ENCODE results near the gene ITCH.
"Not testable (repeated sequence)": the region's sequence is repeated elsewhere in the genome, so short reads cannot be mapped to it uniquely, and the experiment has no call there.

The ITCH gene

DNA sequence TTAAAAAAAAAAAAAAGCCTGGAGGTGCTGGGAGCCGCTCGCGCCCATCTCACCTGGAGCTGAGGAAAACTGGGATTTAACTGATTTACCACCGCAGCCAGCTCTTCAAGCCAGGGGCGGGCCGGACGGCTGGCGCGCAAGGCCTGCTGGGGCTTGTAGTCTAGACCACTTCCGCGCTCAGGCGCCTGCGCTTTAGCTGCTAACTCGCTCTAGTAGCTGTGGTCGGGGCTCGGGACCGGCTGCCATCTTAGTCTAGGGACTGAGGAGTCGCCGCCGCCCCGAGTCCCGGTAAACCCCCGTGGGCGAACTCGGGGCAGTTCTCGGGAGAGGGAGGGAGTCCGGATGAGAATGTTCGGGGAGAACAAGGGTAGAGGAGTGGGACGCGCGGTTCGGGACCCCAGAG is at the start of gene ITCH:
TSS of gene ITCH (plus strand) at position 212 of the 403 bp plus-strand sequence. CDS start 30,539 bp downstream, outside the sequence.
- peak; percentile 95 for DNase-seq

GRCh38 chr20:34315236-34315635 is 47.8 kb upstream of the ITCH start:
- no peak for DNase-seq

DNA sequence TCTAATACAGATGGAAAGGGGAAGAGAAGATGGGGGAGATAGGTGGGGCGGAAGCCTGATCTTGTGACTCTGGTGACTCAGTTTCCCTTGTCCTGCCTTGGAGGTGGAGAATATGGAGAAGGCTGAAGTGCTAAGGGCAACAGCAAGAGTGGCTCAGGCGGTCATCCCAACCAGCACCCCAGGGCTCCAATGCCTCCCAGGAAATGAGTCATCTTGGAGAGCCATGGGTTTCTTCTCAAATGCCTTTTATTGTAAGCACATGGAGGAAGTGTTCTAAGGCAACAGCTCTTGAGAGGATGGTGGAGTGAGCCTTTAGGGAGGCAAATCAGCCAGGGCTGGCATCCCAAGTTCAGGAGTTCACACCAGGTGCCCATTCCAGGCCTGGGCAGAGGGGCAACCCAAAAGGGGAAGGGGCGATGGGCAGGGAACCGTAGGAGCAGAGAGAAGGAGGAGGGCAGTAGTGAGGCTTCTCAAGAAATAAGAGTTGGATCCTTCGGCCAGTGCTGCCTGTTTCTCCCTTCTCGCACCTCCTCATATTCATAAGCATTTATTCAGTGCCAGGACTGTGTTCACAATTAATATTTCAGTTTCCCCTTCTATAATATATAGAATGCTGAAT is 46.8 kb upstream of the ITCH start:
- DNase-seq: no peak

- DNase-seq: no peak
Observed at GRCh38 chr20:34318609-34319443, 44.2 kb upstream of the ITCH start.

- no peak for DNase-seq
Observed at GRCh38 chr20:34320861-34321260, 42.2 kb upstream of the ITCH start.

- no peak for DNase-seq
Observed at GRCh38 chr20:34322267-34323105, 40.6 kb upstream of the ITCH start.

DNA sequence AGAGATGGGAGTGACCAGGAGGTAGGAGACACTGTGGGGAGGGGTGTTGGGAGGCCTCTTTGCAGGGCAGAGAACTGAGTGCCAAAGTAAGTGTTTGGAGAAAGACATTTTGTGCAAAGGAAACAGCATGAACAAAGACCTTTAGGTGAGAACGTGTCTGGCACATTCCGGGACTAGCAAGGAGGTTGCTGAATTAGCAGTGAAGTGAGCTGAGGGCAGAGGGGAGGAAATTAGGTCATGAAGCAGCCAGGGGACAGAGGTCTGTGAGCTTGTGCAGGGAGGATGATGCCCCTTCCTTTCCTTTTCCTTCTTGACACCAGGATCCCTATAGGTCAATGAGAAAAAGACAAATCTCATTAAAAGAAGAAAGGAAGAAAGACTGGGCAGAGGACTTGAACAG is 38.5 kb upstream of the ITCH start:
- DNase-seq: no peak

- DNase-seq: not testable (repeated sequence)
Observed at GRCh38 chr20:34328207-34328606, 34.9 kb upstream of the ITCH start.

DNA sequence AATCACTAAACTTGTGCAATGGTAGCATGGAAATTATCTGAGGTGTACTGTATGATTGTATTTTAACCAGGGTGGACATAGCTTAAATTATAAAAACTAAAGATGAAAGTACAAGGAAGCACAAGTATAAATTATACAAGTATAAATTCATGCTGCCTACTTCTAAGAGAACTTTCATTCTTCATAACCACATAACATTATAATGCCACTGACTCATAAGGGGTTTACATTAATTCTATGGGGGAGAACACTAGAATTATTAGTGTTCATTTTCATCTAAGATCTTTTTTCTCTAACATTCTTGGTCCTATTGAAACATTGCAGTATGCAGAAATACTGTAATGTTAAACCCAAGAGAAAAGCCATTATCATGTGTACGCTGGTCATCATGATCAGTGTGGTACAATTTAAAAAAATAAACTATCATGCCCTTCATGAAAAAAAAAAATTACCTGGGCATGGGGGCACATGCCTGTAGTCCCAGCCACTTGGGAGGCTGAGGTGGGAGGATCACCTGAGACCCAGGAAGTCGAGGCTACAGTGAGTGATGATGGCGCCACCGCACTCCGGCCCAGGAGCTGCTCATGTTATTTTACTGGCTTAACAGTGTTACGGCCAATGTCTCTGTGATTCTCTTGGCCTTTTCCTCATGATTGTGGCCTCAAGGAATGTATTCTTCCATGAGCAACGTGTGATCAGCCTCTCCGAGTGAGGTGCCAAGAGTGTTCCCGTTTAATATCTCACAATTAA is 34.0 kb upstream of the ITCH start:
- DNase-seq: no peak

DNA sequence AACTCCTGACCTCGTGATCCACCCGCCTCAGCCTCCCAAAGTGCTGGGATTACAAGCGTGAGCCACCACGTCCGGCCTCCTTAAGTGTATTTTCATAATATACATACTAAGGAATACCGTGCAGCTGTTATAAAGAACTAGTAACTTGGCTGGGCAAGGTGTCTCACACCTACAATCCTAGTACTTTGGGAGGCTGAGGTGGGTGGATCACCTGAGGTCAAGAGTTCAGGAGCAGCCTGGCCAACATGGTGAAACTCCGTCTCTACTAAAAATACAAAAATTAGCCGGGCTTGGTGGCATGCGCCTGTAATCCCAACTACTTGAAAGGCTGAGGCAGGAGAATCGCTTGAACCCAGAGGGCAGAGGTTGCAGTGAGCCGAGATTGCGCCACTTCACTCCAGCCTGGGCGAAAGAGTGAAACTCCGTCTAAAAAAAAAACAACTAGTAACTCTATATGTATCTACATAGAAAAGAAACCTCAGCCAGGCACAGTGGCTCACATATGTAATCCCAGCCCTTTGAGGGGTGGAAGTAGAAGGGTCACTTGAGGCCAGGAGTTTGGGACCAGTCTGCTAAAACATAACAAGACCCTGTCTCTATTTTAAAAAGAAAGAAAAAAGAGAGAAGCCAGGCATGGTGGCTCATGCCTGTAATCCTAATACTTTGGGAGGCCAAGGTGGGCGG is 32.1 kb upstream of the ITCH start:
- not testable (repeated sequence) for DNase-seq

- DNase-seq: no peak
Observed at GRCh38 chr20:34331838-34332237, 31.2 kb upstream of the ITCH start.

- DNase-seq: no peak
Observed at GRCh38 chr20:34332262-34332920, 30.7 kb upstream of the ITCH start.

DNA sequence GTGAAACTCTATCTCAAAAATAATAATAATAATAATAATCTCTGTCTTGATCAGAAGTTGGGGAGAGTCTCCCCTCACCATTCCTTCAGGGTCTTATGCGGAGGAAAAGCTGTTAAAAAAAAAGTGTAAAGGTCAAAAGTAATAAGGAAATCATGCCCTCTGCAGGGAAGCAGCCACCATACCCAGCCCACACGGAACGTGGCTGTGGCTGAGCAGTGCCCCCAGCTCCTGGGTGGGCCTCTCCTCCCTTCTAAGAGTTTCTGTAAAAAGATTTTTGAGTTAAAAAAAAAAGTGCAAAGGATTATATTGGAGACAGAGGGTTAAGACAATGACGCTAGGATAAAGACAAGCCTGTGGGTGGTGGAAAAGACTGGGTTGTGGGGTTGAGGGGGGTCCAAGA is 29.3 kb upstream of the ITCH start:
- no peak for DNase-seq

- no peak for DNase-seq
Observed at GRCh38 chr20:34334654-34335407, 28.2 kb upstream of the ITCH start.

- no peak for DNase-seq
Observed at GRCh38 chr20:34337544-34337943, 25.5 kb upstream of the ITCH start.

GRCh38 chr20:34337982-34338726 is 24.9 kb upstream of the ITCH start:
- no peak for DNase-seq

DNA sequence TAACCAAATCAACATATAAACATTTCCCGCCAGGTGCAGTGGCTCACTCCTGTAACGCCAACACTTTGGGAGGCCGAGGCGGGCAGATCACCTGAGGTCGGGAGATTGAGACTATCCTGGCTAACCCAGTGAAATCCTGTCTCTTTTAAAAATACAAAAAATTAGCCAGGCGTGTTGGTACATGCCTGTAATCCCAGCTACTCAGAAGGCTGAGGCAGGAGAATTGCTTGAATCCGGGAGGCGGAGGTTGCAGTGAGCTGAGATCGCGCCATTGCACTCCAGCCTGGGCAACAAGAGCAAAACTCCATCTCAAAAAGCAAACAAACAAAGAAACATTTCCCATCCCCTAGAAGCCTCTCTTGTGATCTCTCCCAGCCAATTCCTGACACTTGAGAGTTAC is 22.3 kb upstream of the ITCH start:
- DNase-seq: not testable (repeated sequence)

- DNase-seq: not testable (repeated sequence)
Observed at GRCh38 chr20:34341199-34341598, 21.9 kb upstream of the ITCH start.

DNA sequence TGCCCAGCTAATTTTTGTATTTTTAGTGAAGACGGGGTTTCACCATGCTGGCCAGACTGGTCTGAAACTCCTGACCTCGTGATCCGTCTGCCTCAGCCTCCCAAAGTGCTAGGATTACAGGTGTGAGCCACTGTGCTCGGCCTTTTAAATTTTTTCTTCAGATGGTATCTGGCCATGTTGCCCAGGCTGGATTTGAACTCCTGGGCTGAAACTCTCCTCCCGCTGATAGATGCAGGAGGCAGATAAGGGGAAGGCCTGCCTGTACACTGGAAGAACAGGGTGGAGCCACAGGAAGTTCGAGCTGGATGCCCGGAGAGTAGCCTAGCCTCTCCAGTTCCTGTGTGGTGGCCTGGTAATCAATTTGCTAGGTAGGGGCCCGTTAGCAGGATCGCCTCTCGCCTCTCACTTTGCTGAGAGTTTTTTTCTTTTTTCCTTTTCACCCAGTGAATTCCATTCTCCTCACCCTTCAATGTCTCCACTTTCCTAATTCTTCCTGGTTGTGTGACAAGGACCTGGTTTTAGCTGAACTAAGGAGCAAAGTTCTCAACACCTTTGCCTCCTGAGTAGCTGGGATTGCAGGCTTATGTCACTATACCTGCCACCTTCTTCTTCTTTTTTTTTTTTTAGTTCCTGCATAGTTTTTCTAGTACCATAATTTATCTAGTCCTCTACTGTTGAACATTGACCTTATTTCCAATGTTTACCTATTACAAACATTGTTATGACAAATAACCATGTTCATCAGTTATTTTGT is 19.4 kb upstream of the ITCH start:
- no peak for DNase-seq
